T-helper 1 cell (primary cell): Measurements from ENCODE around the gene RBCK1.
"Not testable (repeated sequence)": the region's sequence is repeated elsewhere in the genome, so short reads cannot be mapped to it uniquely, and the experiment has no call there.

Experiments used
- DNase-seq, 5 donors: peaks; one replicate each; pipeline ENCODE4 v3.0.0-alpha.2; 2012 to 2020

The RBCK1 gene

DNA sequence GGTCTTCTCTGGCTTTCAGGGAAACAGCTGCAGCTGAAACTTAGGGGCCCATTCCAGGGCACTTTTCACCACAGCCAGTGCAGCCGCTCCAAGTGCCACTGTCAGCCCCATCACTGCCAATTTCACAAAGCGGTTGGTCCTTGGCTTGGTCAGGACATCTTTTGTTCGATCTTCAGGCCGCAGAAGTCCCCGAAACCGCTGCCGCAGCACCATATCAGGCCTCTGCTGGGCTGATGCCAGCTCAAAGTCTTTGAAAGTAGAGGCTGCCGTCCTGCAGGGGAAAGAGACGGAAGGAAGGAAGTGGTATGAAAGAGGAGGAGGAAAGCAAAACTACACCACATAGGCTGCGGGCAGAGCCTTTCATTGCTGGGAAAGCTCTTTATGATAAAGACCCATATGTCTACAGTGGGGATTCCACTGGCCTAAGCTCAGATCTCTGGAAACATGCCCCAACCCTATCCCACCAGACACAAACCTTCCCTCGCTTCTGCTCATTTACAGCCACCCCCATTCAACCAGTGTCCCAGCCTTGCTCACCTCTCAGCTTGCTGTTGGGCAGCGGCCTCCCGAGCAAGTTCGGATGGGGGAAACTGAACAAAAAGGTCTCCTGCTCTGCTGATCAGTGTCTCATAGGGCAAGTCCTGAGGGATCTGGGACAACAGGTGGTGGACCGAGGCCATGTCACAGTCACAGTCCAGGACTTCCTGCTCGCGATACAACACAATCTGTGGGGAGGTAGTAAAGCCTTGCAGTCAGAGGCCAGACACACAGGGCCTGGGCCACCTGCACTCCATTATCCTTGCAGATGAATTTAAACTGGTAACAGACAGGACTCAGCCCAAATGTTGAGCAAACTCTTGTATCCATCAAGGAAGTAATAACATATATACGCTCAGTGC lies 30.7 kb downstream of the RBCK1 start:
- peak in 4 of 5 donors; percentile 44 to 82 (median 52) for DNase-seq

DNA sequence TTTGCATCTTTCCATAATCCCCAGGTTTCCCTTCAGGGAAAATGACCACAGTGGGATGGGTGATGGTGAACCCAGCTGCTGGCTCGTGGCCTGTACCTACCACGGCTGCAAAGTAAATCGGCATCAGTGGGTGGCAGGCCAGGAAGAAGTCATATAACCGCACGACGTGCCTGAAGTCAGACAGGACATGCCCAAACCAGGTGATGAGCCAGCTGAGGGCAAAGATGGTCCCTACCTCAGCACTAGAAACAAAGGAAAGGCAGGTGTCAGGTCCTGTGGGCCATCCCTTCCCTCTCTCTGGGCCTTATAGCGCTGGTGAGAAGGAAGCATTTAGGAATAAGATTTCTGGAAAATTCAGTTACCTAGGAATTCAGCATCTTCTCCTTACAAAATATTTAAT lies 32.0 kb downstream of the RBCK1 start:
- no peak for DNase-seq

DNA sequence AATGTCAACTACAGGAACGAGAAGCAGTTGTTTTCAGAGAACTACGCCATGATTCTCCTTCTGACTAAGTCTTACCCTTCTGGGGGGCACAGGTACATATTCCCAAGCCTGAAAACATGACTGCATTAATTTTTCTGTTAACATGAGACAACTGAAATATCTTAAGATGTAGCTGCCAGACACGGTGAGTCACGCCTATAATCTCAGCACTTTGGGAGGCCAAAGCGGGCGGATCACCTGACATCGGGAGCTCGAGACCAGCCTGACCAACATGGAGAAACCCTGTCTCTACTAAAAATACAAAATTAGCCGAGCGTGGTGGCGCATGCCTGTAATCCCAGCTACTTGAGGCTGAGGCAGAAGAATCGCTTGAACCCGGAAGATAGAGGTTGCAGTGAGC lies 32.5 kb downstream of the RBCK1 start:
- DNase-seq: no peak

DNA sequence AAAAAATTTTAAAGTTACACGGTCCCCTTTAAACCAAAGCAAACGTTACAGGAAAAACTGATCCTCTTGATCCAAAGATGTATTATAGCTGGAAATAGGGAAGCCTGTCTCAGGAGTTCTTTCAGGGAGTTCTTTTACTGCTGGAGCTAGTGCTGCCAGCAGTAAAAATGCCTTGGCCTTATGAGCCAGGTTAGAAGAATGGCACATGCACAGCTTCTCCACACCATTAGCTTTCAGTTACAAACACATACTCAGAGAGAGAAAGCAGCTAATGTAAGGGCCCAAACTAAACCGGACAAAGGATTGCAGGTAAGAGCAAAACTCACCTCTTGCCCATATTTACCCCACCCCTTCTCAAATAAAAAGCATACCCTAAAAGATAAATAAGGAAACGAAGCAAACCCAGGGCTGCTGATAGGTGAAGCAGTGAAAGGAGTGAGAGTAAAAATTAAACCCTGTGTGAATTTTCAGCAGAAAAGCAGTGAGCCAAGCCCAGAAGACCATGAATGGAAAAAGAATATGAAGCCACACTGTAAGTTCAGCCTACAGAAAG lies 35.2 kb downstream of the RBCK1 start:
- DNase-seq: no peak

DNA sequence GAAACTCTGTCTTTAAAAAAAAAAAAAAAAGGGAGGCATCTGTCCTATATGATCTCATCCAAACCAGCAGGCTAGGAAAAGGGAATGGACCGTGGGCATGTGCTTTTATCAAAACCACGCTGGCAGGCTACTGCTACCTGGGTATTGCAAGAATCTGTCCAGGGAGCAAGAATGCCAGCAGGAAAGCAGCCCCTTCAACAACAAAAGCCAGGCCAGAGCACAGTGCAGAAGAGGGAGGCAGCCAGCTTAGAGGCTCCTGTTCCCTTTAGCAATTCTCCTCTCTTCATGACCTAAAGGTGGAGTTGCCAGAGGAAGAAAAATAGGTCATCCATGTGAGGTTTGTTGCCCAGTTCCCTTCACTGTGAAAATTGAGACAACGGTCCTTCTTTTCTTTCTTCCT lies 36.0 kb downstream of the RBCK1 start:
- DNase-seq: no peak

DNA sequence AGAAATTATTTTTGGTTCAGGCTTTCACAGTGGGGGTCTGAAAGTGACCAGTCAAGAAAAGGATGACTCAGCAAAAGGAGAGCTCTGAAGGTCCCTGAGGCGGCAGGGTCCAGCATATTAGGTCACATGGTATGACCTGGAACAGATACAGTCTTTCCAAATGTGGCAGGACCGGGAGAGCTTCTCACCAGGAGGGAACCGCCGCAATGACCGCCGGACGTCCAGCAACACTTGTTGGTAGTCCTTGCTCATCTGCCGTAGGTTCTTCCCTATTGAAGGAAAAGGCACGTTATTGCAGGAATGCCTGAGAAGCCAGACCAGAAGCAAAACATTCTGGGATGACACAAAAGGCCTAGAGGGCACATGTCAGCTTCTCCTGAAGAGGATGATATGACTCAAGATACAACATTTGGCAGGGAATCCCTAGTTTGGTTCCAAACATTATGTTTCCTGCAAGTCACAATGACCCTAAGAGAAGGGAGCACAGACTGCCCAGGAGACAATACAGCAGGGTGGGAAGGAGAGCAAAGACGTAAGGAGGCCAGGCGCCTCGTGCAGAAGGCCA lies 36.8 kb downstream of the RBCK1 start:
- no peak for DNase-seq

DNA sequence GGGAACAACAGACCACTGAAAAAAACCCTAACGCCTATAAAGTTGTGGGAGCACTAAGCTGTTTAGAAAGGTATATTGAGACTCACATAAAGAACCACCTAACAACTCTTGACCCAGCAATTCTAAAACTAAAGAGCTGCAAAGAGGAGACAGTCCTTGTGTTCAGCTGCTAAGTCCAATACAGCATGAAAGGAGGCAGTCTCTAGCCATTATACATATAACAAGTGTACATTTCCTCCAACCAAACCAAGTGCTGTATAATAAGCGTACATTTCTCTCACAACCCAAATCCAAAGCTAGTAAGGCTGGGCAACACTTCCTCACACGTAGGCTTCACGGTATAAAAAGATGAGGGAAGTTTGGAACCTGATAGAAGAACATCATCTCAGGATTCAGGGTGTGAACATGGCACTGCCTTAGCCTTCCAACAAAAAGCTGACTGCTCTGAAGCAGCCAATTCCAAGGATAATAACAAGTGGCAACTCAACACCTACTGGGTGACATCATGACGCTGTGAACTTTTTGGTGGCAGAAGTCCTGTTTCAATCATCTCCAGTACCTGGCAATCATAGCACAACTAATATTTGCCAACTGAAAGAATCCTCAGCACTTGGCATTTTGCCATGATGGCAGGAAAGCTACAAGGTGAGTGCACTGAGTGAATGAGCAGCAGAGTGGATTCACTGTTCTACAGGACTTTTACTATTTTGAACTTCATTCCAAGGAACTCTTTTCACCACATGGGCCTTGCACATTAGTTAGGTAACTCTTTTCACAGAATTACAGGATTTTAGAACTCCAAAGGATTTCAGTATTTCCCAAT lies 37.6 kb downstream of the RBCK1 start:
- DNase-seq: no peak

DNA sequence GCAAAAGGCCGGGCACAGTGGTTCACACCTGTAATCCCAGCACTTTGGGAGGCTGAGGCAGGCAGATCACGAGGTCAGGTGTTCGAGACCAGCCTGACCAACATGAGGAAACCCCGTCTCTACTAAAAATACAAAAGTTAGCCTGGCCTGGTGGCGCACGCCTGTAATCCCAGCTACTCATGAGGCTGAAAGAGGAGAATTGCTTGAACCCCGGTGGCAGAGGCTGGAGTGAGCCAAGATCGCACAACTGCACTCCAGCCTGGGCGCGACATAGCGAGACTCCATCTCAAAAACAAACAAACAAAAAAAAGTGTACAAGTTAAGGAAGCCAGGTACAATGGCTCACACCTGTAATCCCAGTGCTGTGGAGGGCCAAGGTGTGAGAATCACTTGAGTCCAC lies 43.9 kb downstream of the RBCK1 start:
- not testable (repeated sequence) for DNase-seq

DNA sequence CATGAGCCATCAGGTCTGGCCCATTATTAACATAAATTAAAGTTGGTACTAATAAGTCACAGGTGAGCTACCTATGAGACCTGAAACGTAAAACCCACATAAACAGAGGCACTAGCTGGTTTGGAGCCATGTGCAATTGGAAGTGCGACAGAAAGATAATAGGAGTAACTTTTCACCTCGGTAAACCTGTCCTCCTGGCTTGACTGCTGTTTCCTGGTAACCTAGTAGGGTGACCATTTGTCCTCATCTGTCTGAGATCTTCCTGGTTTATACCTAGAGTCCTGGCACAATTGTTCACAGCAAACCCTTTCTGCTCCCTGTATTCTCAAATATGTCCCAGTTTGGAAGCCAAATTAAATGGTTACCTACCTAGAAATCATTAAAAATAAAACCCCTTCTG lies 46.9 kb downstream of the RBCK1 start:
- DNase-seq: no peak

DNA sequence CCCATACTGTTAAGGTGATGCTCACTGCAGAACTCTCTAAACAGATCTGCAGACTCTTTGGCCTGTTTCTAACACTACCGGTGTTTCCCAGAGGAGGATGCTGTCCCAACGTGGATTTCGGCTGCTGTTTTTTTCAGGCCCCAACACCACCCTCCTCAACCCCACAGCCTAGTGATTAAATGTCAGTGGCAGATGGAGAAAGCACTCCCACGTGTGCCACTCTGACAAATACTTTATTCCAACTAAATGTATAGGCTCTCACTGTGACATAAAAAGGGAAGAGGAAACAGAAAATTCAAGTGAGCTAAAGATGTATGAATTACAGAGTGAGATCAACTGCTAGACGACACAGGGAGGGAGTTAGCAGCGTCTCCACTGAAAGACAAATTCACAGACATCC lies 50.7 kb downstream of the RBCK1 start:
- DNase-seq: no peak

DNA sequence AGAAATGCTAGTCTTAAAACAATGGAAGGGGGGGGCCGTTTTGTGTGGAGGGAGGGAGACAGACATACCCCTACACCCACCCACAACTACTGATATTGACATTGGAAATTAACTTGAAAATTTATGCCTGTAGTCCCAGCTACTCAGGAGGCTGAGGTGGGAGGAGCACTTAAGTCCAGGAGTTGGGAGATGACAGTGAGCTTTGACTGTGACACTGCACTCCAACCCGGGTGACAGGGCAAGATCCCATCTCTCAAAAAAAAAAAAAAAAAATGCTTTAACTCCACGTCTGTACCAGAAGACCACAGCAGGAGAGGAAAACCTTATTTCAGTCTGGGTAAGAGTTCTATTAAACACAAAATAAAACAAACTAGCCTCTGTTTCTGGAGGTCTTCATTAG lies 52.1 kb downstream of the RBCK1 start:
- no peak for DNase-seq

DNA sequence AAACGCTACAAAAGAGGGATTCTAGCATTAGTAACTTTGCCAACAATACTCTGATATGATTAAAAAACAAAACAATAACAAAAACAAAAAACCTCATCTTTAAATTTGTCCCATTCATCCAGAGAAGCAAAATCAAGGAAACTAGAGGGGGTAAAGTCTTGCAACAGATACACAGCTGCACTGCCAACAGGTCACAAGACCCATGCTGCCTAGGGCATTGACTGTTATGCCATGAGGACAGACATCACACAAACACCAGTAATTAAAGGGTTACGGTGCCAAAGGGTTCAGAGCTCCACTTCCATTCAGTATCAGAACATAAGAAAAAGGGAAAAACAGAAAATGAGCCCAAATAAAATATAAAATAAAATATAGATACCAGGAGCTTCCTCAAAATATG lies 52.6 kb downstream of the RBCK1 start:
- no peak for DNase-seq

DNA sequence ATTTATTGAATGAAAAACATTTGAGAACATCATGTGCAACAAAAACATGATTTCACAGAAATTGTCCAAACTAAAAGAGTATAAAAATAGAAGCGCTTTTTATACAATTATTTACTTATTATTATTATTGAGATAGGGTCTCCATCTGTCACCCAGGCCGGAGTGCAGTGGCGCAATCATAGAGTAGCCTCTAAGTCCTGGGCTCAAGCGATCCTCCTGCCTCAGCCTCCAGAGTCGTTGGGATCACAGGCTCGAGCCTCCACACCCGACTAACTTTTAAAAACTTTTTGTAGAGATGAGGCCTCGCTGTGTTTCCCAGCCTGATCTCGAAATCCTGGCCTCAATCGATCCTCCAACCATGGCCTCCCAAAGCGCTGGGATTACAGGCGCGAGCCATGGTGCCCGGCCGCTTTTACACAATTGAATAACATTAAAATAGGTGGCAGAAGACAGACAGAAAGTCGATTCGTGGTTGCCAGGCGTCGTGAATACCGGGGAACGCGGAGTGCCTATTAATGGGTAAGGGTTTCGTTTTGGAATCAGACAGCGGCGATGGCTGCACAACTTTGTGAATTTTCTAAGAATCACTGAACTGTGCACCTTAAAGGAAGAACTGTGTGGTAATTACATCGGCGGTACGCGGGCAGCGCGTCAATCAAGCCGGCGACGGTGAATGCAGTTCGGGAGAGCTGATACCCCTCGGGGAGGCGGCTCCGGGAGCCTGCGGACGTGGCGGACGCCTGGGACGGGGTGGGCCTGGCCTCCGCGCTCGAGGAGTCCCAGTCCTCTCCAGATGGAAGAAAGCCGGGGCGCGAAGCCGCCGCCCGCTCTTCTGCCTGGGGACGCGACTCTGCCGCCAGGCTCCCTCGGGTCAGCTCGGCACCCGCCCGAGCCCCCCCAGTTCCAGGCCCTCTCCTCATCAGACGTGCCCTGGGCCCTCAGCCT lies 53.4 kb downstream of the RBCK1 start:
- peak in 3 of 5 donors; percentile 19 to 62 (median 38) for DNase-seq

DNA sequence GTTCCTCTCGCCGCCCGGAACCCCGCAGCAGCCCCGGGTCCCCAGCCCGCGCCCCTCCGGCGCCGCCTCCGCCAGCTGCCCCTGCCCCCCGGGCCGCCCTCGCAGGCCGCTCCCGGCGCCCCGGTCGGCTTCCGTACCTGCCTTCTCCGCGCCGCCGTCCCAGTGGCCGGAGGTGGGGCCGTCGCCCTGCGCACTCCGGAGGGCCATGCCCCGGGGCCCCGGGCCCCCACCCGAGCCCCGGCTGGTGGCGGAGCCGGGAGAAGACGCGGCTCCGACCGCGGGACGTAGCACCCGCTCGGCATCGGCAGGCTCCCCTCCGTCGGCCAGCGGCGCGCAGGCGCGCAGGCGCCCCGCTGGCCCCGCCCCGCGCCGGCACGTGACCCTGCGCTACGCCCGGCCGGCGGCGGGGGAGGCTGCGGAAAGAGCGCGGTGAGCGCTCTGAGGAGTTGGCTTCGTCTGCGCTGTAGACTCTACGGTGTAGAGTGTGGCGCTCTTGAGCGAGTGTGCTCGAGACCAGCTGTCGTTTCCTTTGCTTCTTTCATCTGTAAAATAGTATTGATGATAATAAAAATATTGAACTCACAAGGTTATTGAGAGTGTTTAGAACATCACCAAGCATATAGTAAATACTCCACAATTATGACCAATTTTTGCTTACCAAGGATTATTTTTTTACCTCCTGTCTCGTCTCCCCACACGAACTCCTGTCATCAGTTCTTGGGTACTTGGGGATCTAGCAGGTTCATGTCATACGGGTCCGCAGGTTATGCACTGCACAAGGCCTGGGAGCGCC lies 54.3 kb downstream of the RBCK1 start, which contains the start of gene TBC1D20:
Gene TBC1D20 (minus strand): TSS at position 335 of the 793 bp plus-strand sequence. CDS start 128 bp downstream, at position 207.
- peak; percentile 76 to 90 (median 79) for DNase-seq

DNA sequence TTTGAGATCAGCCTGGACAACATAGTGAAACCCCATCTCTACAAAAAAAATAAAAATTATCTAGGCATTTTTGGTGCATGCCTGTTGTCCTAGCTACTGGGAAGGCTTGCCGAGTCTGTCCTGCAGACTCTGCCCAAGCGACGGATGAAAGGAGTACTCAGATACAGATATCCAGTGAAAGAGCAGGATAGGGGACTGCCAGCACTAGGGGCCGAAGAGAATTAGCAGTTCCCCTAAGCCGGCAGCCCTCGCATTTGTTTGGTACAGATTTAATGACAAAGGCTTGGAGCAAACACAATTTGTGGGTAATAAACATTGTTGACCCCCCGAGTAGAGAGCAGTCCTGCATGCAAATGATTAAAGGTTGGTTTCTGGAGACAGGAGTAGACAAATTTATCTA lies 59.7 kb downstream of the RBCK1 start:
- DNase-seq: no peak

DNA sequence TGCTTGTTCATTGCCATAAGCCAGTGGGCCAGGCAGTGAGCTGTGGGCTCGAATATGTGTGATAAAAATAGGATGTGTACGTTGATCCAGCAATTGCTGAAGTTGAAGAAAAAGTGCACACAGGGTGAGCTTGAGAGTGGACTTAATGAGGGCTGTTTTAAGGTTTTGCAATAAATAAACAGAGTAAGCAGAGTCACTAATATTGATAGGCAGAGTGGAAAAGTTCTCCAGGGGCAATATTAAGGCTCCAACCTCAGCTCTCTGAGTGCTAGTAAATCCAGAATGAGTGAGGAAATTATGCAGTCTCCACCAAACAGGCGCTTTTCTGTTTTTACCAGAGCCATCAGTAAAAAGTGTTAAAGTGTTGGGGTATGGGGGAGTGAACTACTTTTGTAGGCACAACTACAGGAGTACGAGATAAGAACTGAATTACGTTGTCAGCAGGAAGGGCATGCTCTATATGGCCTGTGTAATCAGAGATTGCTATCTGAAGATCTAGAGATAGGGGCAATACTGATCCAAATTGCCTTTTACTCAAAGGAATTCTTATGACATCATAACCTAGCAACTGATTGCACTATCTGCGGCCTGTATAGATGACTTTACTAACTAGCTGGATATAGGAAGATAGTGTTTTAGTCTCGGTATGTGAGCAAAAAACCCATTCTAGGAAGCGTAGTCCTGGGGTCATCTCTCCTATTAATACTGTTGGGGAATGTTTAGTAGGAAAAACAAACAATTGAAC lies 61.8 kb downstream of the RBCK1 start:
- DNase-seq: no peak

DNA sequence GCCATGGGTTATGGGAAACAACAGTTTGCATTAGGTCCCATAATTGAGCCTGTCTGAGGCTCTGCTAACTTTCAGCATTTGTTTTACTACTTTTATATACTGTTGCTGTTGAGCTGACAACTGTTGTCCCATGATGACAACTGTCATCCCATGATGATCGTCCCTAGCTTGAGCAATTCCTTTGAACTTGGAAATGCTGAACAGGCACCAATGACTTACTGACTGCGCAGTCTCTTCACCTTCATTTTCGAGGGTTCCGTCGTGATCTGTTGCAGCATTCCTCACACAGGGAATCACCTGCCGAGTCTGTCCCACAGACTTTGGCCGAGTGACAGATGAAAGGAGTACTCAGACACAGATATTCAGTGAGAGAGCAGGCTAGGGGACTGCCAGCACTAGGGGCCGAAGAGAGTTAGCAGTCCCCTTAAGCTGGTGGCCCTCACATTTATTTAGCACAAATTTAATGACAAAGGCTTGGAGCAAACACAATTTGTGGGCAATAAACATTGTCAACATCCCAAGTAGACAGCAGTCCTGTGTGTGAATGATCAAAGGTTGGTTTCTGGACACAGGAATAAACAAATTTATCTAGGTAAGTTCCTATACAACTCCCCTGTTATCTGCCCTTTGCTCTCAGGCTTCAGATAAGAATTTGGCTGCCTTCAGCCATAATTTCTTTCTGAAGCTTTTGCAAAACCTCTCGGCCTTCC lies 64.2 kb downstream of the RBCK1 start:
- no peak for DNase-seq

DNA sequence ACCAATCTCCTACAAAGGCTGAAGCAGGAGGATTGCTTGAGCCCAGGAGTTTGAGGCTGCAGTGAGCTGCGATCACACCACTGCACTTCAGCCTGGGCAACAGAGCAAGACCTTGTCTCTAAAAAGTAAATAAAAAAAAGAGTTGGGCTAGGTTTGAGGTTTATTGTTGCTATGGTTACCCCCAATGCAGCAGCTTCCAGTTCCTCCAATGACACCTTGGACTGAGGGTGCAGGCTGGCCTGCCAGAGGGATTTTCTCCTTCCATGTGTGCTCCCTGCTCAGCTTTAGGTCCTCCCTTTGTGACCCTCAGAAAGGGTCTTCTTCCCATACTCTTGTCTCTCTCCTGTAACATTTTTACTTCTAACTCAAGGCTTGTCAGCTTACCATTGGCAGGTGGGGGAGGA lies 64.8 kb downstream of the RBCK1 start:
- no peak for DNase-seq

DNA sequence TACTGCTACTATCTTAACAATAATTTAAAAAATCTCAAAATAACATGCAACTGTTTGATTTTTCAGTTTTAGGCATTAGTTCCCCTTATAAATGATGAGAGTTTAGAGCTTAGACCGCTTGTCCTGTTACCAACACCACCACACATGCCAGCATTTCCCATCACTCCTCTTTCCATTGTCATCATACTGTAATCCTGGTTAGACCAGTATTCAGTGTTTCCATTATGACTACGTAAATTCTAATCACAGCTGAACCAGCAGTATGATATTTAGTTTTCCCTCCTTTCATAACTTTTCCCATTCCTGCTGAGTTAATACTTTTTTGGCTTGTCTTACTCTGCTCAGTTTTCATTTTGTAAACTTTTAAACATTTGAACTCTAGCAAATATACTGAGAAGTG lies 66.5 kb downstream of the RBCK1 start:
- DNase-seq: no peak
